Glutamatergic neuron (in vitro differentiated cells): ENCODE results near the gene FUT6. TPM values are rescaled to one million over a fixed set of nuclear protein-coding genes. Genes with fewer than 3 reads are reported as not detected.
"Not testable (repeated sequence)": the region's sequence is repeated elsewhere in the genome, so short reads cannot be mapped to it uniquely, and the experiment has no call there.

Experiments used
- DNase-seq: peaks from one replicate; pipeline ENCODE4 v3.0.0; 2022
- H3K27ac Mint-ChIP-seq: one replicate; pipeline ENCODE4 v1.8.0; 2020; ENCODE audit warnings: mild to moderate bottlenecking, mixed read lengths, inconsistent platforms; ENCODE audit not compliant: unreplicated experiment
- H3K27me3 Mint-ChIP-seq: one replicate; pipeline ENCODE4 v1.8.0; 2020; ENCODE audit warnings: mild to moderate bottlenecking, moderate library complexity, mixed read lengths, inconsistent platforms; ENCODE audit not compliant: unreplicated experiment
- H3K36me3 Mint-ChIP-seq: one replicate; pipeline ENCODE4 v1.8.0; 2020; ENCODE audit warnings: mild to moderate bottlenecking, mixed read lengths, inconsistent platforms; ENCODE audit not compliant: unreplicated experiment
- H3K4me1 Mint-ChIP-seq: one replicate; pipeline ENCODE4 v1.8.0; 2020; ENCODE audit warnings: mild to moderate bottlenecking, low read depth, mixed read lengths, inconsistent platforms; ENCODE audit not compliant: unreplicated experiment
- H3K4me3 Mint-ChIP-seq: one replicate; pipeline ENCODE4 v1.8.0; 2020; ENCODE audit warnings: mild to moderate bottlenecking, mixed read lengths, inconsistent platforms; ENCODE audit not compliant: unreplicated experiment
- H3K9me3 Mint-ChIP-seq: one replicate; pipeline ENCODE4 v1.8.0; 2020; ENCODE audit warnings: mild to moderate bottlenecking, moderate library complexity, mixed read lengths, inconsistent platforms; ENCODE audit not compliant: unreplicated experiment
- total RNA-seq: library from RNA; stranded (reverse); fragmentation: NEBNext Ultra II Directional; extraction: Animal tissue kit (Norgen Biotek cat#: 25700); gene quantifications from one replicate; pipeline ENCODE4 v1.2.1, GENCODE V29; 2021; ENCODE audit not compliant: unreplicated experiment
- TF ChIP-seq, protein P1 (sequence below): fragments of 200-600 bp; sonication (generic); IDR thresholded peaks from one replicate; pipeline ENCODE4 v1.5.0; 2021; ENCODE audit not compliant: partially characterized antibody, unreplicated experiment

FUT6 gene
- total RNA-seq, 1 donor from 2014 or later, result not detected

DNA sequence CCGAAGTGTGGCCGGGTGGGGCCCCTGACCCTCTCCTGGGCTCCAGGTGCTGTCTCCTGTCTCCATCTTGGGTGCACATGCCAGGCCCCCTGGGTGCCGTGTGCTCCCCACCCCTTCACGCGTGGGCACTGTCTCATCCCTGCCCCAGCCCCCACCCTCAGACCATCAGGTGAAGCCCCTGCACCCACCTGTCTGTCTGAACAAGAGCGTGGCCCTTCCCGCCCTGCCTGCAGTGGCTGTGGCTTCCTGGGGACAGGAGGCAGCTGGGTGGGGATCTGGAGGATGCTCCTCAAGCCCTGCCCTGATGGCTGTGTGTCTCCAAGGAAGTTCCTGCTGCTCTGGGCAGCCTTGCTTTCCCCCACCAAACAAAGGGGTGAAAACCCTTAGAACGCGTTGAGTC, 57.2 kb downstream of the FUT6 start:
- H3K36me3 Mint-ChIP-seq, result no peaks in the 10 kb centered on the region
- no peak overlapping the region for H3K27ac Mint-ChIP-seq
- no peaks in the 10 kb centered on the region for H3K4me1 Mint-ChIP-seq
- H3K9me3 Mint-ChIP-seq, result no peaks in the 10 kb centered on the region
- peaks cover 2% of the 10 kb centered on the region for H3K27me3 Mint-ChIP-seq
- DNase-seq, result no peak
- H3K4me3 Mint-ChIP-seq, result no peak overlapping the region
- TF ChIP-seq, protein P1, sequence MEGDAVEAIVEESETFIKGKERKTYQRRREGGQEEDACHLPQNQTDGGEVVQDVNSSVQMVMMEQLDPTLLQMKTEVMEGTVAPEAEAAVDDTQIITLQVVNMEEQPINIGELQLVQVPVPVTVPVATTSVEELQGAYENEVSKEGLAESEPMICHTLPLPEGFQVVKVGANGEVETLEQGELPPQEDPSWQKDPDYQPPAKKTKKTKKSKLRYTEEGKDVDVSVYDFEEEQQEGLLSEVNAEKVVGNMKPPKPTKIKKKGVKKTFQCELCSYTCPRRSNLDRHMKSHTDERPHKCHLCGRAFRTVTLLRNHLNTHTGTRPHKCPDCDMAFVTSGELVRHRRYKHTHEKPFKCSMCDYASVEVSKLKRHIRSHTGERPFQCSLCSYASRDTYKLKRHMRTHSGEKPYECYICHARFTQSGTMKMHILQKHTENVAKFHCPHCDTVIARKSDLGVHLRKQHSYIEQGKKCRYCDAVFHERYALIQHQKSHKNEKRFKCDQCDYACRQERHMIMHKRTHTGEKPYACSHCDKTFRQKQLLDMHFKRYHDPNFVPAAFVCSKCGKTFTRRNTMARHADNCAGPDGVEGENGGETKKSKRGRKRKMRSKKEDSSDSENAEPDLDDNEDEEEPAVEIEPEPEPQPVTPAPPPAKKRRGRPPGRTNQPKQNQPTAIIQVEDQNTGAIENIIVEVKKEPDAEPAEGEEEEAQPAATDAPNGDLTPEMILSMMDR, result no peak

DNA sequence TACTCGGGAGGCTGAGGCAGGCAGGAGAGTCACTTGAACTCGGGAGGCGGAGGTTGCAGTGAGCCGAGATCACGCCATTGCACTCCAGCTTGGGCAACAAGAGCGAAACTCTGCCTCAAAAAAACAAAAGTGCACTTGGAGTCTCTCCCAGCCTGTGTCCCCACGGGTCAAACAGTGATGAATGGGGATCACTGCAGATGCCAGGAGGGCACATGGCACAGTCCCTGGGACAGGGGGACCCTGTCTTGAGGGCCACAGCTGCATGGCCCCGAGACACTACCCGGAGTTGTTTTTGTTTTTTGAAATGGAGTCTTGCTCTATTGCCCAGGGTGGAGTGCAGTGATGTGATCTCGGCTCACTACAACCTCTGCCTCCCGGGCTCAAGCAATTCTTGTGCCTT, 58.6 kb downstream of the FUT6 start:
- not testable (repeated sequence) for H3K27ac Mint-ChIP-seq, H3K4me3 Mint-ChIP-seq, H3K27me3 Mint-ChIP-seq, H3K9me3 Mint-ChIP-seq, H3K36me3 Mint-ChIP-seq, H3K4me1 Mint-ChIP-seq, DNase-seq

Other genes starting within 250 kb of the FUT6 start
- gene SAFB2, start 216.9 kb downstream of the FUT6 start, total RNA-seq, result 70.9 TPM
- 133 TPM for gene SAFB, start 216.6 kb downstream of the FUT6 start, total RNA-seq
- 22.8 TPM for gene MICOS13, start 159.2 kb downstream of the FUT6 start, total RNA-seq
- 64.4 TPM for gene HSD11B1L, start 158.7 kb downstream of the FUT6 start, total RNA-seq
- gene RPL36, start 149.4 kb downstream of the FUT6 start, total RNA-seq, result 514 TPM
- gene LONP1, start 119.6 kb downstream of the FUT6 start, total RNA-seq, result 98.5 TPM
- not detected for gene CATSPERD, start 119.1 kb downstream of the FUT6 start, total RNA-seq
- 3.1 TPM for gene PRR22, start 55.0 kb downstream of the FUT6 start, total RNA-seq
- gene DUS3L, start 48.5 kb downstream of the FUT6 start, total RNA-seq, result 22.4 TPM
- 1.2 TPM for gene NRTN, start 34.6 kb downstream of the FUT6 start, total RNA-seq
- gene FUT3, start 11.7 kb upstream of the FUT6 start, total RNA-seq, result not detected
- gene FUT5, start 30.8 kb upstream of the FUT6 start, total RNA-seq, result 0.27 TPM
- gene NDUFA11, start 64.1 kb upstream of the FUT6 start, total RNA-seq, result 193 TPM
- 7.5 TPM for gene VMAC, start 65.2 kb upstream of the FUT6 start, total RNA-seq
- 9.9 TPM for gene CAPS, start 74.6 kb upstream of the FUT6 start, total RNA-seq
- gene RANBP3, start 138.4 kb upstream of the FUT6 start, total RNA-seq, result 92.1 TPM